HG03159 (cell line): ENCODE measurements around the gene TRIM65.

Source experiments
- ATAC-seq: cut with Tn5 transposase; IDR thresholded peaks from one replicate; pipeline ENCODE4 v1.9.1; 2021; ENCODE audit warnings: mild to moderate bottlenecking, moderate library complexity; ENCODE audit not compliant: unreplicated experiment

TRIM65 gene

DNA sequence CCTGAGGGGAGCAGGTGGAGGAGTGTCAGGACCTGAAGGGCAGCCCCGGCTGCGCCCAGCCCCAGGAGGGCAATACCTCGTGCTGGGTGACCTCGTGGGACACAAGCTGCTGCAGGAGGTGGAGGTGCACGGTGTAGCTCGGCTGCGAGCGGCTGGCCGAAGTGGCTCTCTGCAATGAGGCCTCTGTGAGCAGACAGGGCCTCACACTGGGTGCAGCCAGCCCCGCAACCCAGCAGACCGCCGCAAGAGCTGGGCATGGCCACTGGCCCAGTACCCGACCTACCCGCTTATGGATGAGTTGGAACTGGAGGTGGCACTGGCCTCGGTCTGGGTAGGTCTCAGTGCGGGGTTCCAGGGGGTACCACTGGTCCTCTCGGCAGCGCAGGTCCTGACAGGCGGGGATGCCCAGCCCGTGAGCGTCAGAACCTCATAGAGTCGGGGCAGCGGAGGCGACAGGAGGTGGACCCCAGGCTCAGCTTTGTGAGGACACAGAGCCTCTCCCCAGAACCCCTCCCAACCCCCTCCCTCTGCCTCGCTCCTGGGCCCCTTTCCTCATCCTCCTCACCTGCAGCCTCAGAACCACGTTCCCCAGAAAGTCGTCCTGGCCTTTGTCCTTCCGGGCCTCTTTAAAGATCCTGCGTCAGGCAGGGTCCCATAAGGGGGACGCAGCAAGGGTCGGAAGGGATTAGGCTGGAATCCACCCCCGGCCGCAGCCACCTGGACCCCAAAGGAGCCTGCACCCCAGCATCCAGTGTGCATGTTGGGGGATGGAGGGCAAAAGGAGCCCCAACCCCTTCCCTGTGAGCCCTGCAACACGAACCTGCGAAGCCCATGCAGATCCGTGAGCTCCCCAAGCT, 56.6 kb downstream of the TRIM65 start:
- ATAC-seq, result no peak
